Mucosa of descending colon (tissue), 3 donors: Measurements from ENCODE around the gene LARGE1. TPM values are rescaled to one million over a fixed set of nuclear protein-coding genes. Genes with fewer than 3 reads are reported as not detected.

Source experiments
- ATAC-seq: fragments of 200-7000 bp; cut with Tn5 transposase; one replicate; pipeline ENCODE4 v1.9.1; 2020; ENCODE audit warnings: mild to moderate bottlenecking, moderate library complexity
- DNase-seq, 3 donors: peaks; one replicate each; pipeline ENCODE4 v3.0.0-alpha.2; 2020
- H3K36me3 ChIP-seq: fragments of 200-600 bp; one replicate; pipeline ENCODE4 v1.8.0; 2021; ENCODE audit warnings: low read depth, mild to moderate bottlenecking
- H3K4me1 ChIP-seq: fragments of 200-600 bp; one replicate; pipeline ENCODE4 v1.8.0; 2021; ENCODE audit warnings: low read depth, mild to moderate bottlenecking
- H3K4me3 ChIP-seq: fragments of 200-600 bp; one replicate; pipeline ENCODE4 v1.8.0; 2021; ENCODE audit warnings: mild to moderate bottlenecking
- H3K9me3 ChIP-seq: fragments of 200-600 bp; one replicate; pipeline ENCODE4 v1.8.0; 2021; ENCODE audit warnings: mild to moderate bottlenecking
- intact Hi-C, 2 donors: fragments of 100-400 bp; cut with DNase I in 1 of 2; cut with micrococcal nuclease in 1 of 2; formaldehyde crosslinking; loops; one replicate each; pipeline versions ENCODE4 v1.11.0 to v1.11.1; 2022; cut with DNase I, micrococcal nuclease
- total RNA-seq, 3 donors: library from RNA; stranded (reverse); fragmentation: NEBNext Ultra II Directional in 2 of 3; extraction: Animal tissue kit (Norgen Biotek cat#: 25700) in 2 of 3; gene quantifications; one replicate each; pipeline versions ENCODE4 v1.2.1 to v1.2.4, GENCODE V29; 2021 to 2023
- TF ChIP-seq, protein P1 (sequence below): fragments of 200-600 bp; IDR thresholded peaks from one replicate; pipeline ENCODE4 v1.8.0; 2022; ENCODE audit warnings: antibody characterized with exemption, mild to moderate bottlenecking
- donor health status: DM: no; HTN: no; CAD: no; lungs with moderate emphysema.
- donor health status: DM: no; HTN: no; CAD: no.
- donor health status: DM: no; HTN: yes; CAD: no.

The LARGE1 gene
- total RNA-seq, 3 donors from 2014 or later = 29.3 to 93.8 (median 67.7) TPM

DNA sequence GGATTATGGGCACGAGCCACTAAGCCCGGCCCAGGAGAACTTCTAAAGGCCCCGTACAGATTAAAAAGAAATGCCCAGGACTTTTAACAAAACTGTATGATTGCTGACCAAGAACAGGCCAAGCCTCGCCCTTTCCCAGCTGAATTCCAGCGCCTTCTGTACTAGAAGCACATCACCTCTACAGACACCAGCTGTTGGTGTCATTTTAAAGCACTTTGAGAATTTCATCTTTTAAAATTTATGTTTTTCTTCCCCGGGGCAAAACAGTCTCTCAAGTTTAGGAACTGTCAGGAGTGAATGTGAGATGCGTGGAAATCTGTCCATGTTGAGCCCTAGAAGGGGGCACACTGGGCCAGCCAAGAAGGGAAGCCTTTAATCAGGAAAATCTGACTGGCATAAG lies 362.4 kb downstream of the LARGE1 start:
- TF ChIP-seq, protein P1, sequence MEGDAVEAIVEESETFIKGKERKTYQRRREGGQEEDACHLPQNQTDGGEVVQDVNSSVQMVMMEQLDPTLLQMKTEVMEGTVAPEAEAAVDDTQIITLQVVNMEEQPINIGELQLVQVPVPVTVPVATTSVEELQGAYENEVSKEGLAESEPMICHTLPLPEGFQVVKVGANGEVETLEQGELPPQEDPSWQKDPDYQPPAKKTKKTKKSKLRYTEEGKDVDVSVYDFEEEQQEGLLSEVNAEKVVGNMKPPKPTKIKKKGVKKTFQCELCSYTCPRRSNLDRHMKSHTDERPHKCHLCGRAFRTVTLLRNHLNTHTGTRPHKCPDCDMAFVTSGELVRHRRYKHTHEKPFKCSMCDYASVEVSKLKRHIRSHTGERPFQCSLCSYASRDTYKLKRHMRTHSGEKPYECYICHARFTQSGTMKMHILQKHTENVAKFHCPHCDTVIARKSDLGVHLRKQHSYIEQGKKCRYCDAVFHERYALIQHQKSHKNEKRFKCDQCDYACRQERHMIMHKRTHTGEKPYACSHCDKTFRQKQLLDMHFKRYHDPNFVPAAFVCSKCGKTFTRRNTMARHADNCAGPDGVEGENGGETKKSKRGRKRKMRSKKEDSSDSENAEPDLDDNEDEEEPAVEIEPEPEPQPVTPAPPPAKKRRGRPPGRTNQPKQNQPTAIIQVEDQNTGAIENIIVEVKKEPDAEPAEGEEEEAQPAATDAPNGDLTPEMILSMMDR = no peak
- intact Hi-C loops = no loop called here
- Histone ChIP-seq H3K9me3 (no peaks in the 10 kb centered on the region), H3K4me1 (no peaks in the 10 kb centered on the region), H3K36me3 (no peaks in the 10 kb centered on the region), H3K4me3 (no peak overlapping the region)
- ATAC-seq = no peak
- no peak for DNase-seq

DNA sequence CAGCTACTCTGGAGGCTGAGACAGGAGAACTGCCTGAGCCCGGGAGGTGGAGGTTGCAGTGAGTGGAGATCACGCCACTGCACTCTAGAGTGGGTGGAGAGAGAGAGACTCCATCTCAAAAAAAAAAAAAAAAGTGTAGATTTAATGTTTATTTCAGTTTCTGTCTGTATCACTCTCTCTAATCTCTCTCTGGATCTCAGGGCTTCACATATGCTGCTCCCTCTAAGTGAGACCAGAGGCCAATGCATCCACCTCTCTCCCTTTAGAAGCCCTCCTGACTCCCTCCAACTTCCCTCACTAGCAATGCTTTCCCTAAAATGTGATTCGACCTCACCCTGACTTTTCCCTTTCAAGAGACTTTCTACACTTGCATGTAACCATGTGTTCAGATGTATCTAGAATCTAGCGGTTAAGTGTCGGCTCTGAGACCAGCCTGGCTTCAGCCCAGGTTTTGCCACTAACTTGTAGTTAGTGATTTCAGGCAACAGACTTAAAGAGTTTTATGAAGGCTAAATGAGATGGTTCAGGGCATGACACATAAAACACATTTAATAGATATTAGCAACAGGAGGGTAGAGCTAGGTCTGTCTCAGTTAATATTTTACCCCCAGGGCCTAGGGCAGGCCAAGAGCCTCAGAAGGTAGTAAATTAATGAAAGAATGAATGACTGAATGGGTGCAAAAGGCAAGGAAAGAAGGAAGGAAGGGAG lies 364.3 kb downstream of the LARGE1 start:
- DNase-seq (no peak), ATAC-seq (no peak)
- TF ChIP-seq, protein P1 = no peak
- intact Hi-C loops = no loop called here
- no peaks in the 10 kb centered on the region for H3K36me3 ChIP-seq
- H3K9me3 ChIP-seq = no peaks in the 10 kb centered on the region
- no peak overlapping the region for H3K4me3 ChIP-seq
- no peaks in the 10 kb centered on the region for H3K4me1 ChIP-seq

DNA sequence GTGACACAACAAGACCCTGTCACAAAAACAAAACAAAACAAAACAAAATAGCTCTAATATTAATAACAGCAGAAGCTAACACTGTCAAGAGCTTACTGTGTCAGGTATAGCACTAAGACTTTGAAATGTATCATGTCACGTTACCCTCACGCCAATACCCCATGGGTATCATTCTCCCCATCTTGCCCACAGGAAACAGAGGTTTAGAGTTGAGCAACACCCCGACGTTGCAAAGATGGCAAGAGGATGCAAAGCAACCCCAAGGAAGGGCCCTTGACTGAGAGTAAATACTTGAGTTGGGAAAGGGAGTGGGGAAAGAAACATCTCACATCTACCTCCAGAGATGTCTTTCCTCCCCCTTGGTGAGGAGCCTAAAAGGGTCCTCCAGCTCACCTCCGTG lies 366.8 kb downstream of the LARGE1 start:
- ATAC-seq (no peak), DNase-seq (no peak)
- TF ChIP-seq, protein P1 = no peak
- intact Hi-C loops = no loop called here
- Histone ChIP-seq H3K4me3 (no peak overlapping the region), H3K9me3 (no peaks in the 10 kb centered on the region), H3K4me1 (no peaks in the 10 kb centered on the region), H3K36me3 (no peaks in the 10 kb centered on the region)

DNA sequence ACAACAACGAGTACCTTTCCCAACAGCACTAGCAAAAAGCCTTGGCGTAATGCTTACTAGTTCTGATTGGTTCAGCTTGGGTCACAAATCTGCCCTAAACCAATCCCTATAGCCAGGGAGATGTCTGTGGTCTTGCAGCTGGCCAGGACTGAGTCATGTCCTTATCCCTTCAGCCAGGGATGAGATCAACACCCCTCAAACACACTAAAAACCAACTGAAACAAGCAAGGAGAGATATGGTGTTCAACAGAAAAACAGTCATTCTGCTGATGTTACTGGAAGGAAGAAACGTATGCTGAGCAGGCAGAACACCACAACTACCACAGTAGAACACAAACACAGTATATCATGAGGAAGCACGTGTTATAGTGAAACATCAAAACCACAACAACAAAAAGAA lies 375.6 kb downstream of the LARGE1 start:
- DNase-seq (no peak), ATAC-seq (no peak)
- H3K4me1 ChIP-seq = peaks cover 8% of the 10 kb centered on the region
- H3K36me3 ChIP-seq = no peaks in the 10 kb centered on the region
- intact Hi-C loops = no loop called here
- no peaks in the 10 kb centered on the region for H3K9me3 ChIP-seq
- H3K4me3 ChIP-seq = no peak overlapping the region
- TF ChIP-seq, protein P1 = no peak

DNA sequence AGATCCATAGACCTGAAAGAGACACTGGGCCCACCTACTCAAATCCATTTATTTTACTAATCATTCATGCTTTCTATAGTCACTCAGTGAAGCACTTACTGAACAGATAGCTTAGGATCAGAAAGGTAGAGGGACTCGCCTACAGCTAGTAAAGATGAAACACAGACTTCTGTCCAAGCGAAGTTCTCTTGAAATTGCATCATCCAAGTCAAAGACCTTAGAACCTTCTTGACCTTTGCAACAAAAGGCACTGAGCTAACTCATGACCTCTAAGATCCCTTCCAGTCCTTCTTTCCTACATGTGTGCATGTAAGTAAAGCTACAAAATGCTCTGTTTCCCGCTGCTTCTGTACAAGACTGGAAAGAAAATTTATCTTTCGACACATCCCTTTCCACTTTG lies 377.6 kb downstream of the LARGE1 start:
- no peaks in the 10 kb centered on the region for H3K9me3 ChIP-seq
- no peak overlapping the region for H3K4me3 ChIP-seq
- intact Hi-C loops = no loop called here
- ATAC-seq (no peak), DNase-seq (no peak)
- TF ChIP-seq, protein P1 = no peak
- no peaks in the 10 kb centered on the region for H3K36me3 ChIP-seq
- peaks cover 9% of the 10 kb centered on the region for H3K4me1 ChIP-seq

DNA sequence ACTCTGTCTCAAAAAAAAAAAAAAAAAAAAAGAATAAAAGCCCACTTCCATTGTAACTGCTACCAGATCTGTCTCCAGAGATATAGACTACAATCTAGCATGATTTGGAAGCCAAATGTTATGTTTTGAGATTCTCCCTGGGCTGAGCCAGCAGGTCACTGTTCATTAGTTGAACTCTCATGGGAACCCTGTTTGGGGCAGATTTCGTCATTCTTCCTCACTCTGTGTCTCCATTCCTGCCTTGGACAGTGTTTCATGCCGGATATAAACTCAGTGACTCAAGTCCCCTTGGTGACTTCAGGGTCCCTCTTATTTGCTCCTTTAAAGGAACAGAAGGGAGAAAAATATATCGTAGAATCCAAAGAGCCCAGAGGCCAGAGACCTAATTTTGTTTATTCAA lies 378.1 kb downstream of the LARGE1 start:
- H3K36me3 ChIP-seq = no peaks in the 10 kb centered on the region
- intact Hi-C loops = no loop called here
- peaks cover 9% of the 10 kb centered on the region for H3K4me1 ChIP-seq
- no peak for ATAC-seq
- no peaks in the 10 kb centered on the region for H3K9me3 ChIP-seq
- H3K4me3 ChIP-seq = no peak overlapping the region
- TF ChIP-seq, protein P1 = no peak
- DNase-seq = no peak
